GM12878 (cell line): ENCODE results near the gene UBE2D4. TPM values are rescaled to one million over a fixed set of nuclear protein-coding genes. Genes with fewer than 3 reads are reported as not detected.

ENCODE experiments used
- ATAC-seq: fragments of 200-7000 bp; cut with Tn5 transposase; 3 replicates; pipeline ENCODE4 v1.9.1; 2020; ENCODE audit warnings: mild to moderate bottlenecking, moderate library complexity
- BruUV-seq: library from RNA; stranded (reverse); fragments of 400-500 nt; replicated peaks from 2 replicates; lab custom pipeline; 2021; lab: Mats Ljungman, UMichigan
- CTCF ChIA-PET: fragments of 300-600 bp; sonication (Branson Sonifier 250); formaldehyde crosslinking; extraction: SDS; loops from one replicate; lab custom pipeline; 2021; ENCODE audit warnings: inconsistent platforms; lab: Yijun Ruan, JAX
- POLR2A ChIA-PET: fragments of 350-600 bp; formaldehyde crosslinking; extraction: SDS; loops from one replicate; lab custom pipeline; 2021; ENCODE audit warnings: inconsistent platforms; lab: Charles Lee
- RAD21 ChIA-PET: fragments of 300-600 bp; sonication (Branson Sonifier 250); formaldehyde crosslinking; loops from one replicate; lab custom pipeline; 2023; ENCODE audit warnings: antibody characterized with exemption; ENCODE audit not compliant: unreplicated experiment; lab: Charles Lee
- SMC1A ChIA-PET: fragments of 300-600 bp; sonication (Branson Sonifier 250); formaldehyde crosslinking; loops from one replicate; lab custom pipeline; 2023; ENCODE audit not compliant: unreplicated experiment, uncharacterized antibody; lab: Charles Lee
- DNase-seq: peaks from one replicate; pipeline ENCODE4 v3.0.0-alpha.2; 2011; ENCODE audit warnings: low read depth, low spot score
- FAIRE-seq: peaks from 3 replicates; lab custom pipeline; 2011; peaks lifted over from hg19 to GRCh38; lab: Jason Lieb, UNC
- H2AFZ ChIP-seq: 2 replicates; pipeline ENCODE4 v1.6.0; 2011; ENCODE audit warnings: low read depth, low read length, control low read depth; ENCODE audit not compliant: control insufficient read depth
- H3K27ac ChIP-seq: 2 replicates; pipeline ENCODE4 v1.5.1; 2011; ENCODE audit warnings: control low read depth; ENCODE audit not compliant: control insufficient read depth, insufficient read depth
- H3K27me3 ChIP-seq, 2 experiments: replicated peaks in 1 of 2; 2 replicates each; pipeline versions ENCODE4 v1.6.0 to v1.6.1; 2011; ENCODE audit warnings: low read length in 1 of 2; ENCODE audit not compliant: control insufficient read depth in 2 of 2, insufficient read depth in 2 of 2
- H3K36me3 ChIP-seq, 2 experiments: 2 replicates each; pipeline ENCODE4 v1.5.1; 2011; ENCODE audit warnings: low read length in 1 of 2; ENCODE audit not compliant: control insufficient read depth in 2 of 2, insufficient read depth in 2 of 2
- H3K4me1 ChIP-seq: 2 replicates; pipeline ENCODE4 v1.6.1; 2011; ENCODE audit warnings: mild to moderate bottlenecking, low read length, moderate library complexity, mixed read lengths; ENCODE audit not compliant: control insufficient read depth, insufficient read depth
- H3K4me2 ChIP-seq: 2 replicates; pipeline ENCODE4 v1.6.0; 2011; ENCODE audit warnings: control low read depth; ENCODE audit not compliant: control insufficient read depth, insufficient read depth
- H3K4me3 ChIP-seq: fragments of 200-600 bp; sonication (generic); 2 replicates; pipeline ENCODE4 v1.5.1; 2016
- H3K79me2 ChIP-seq: 2 replicates; pipeline ENCODE4 v1.6.0; 2011; ENCODE audit warnings: low read length; ENCODE audit not compliant: control insufficient read depth, insufficient read depth
- H3K9ac ChIP-seq: 2 replicates; pipeline ENCODE4 v1.8.0; 2011; ENCODE audit warnings: low read length, control low read depth, mixed read lengths; ENCODE audit not compliant: control insufficient read depth, insufficient read depth
- H3K9me3 ChIP-seq: replicated peaks from 3 replicates; pipeline ENCODE4 v1.5.1; 2011; ENCODE audit warnings: mild to moderate bottlenecking, low read length; ENCODE audit not compliant: control insufficient read depth, insufficient read depth
- H4K20me1 ChIP-seq: 2 replicates; pipeline ENCODE4 v1.6.0; 2011; ENCODE audit not compliant: control insufficient read depth, insufficient read depth
- CBX5 ChIP-seq: sonication (generic); IDR thresholded peaks from 2 replicates; pipeline ENCODE4 v1.6.1; 2016; ENCODE audit warnings: low read depth, moderate library complexity, mild to moderate bottlenecking, inconsistent platforms
- CHD4 ChIP-seq: fragments of 200-600 bp; sonication (generic); IDR thresholded peaks from 2 replicates; pipeline ENCODE4 v1.6.1; 2016; ENCODE audit warnings: mild to moderate bottlenecking
- IRF4 ChIP-seq: IDR thresholded peaks from 2 replicates; pipeline ENCODE4 v1.6.1; 2011; ENCODE audit warnings: low read depth, low read length
- JUNB ChIP-seq: IDR thresholded peaks from 2 replicates; pipeline ENCODE4 v1.6.1; 2016; ENCODE audit warnings: antibody characterized with exemption, mild to moderate bottlenecking
- JUND ChIP-seq: IDR thresholded peaks from 2 replicates; pipeline ENCODE4 v1.6.1; 2012; ENCODE audit warnings: low read depth, mild to moderate bottlenecking, low read length, improper control_type of control experiment, moderate library complexity
- NFYB ChIP-seq: IDR thresholded peaks from 2 replicates; pipeline ENCODE4 v1.6.1; 2011; ENCODE audit warnings: low read depth, mild to moderate bottlenecking, low read length, improper control_type of control experiment, moderate library complexity; ENCODE audit not compliant: insufficient read depth
- PML ChIP-seq: IDR thresholded peaks from 2 replicates; pipeline ENCODE4 v1.6.1; 2012; ENCODE audit warnings: low read length, inconsistent platforms
- POLR2AphosphoS2 ChIP-seq: IDR thresholded peaks from 2 replicates; pipeline ENCODE4 v1.6.1; 2011; ENCODE audit warnings: low read depth, mild to moderate bottlenecking, low read length, improper control_type of control experiment, moderate library complexity
- SIX5 ChIP-seq: IDR thresholded peaks from 2 replicates; pipeline ENCODE4 v1.6.1; 2011; ENCODE audit warnings: mild to moderate bottlenecking, low read depth, low read length, moderate library complexity; ENCODE audit not compliant: severe bottlenecking
- STAT1 ChIP-seq: fragments of 450-650 bp; conservative IDR thresholded peaks from 2 replicates; pipeline ENCODE4 v1.6.1; 2014; ENCODE audit warnings: antibody characterized with exemption, mild to moderate bottlenecking
- TARDBP ChIP-seq: IDR thresholded peaks from 2 replicates; pipeline ENCODE4 v1.6.1; 2016; ENCODE audit warnings: borderline replicate concordance
- ZNF384 ChIP-seq: IDR thresholded peaks from 2 replicates; pipeline ENCODE4 v1.6.1; 2012; ENCODE audit warnings: low read depth, mild to moderate bottlenecking, low read length, improper control_type of control experiment, borderline replicate concordance
- ZSCAN29 ChIP-seq: fragments of 450-650 bp; IDR thresholded peaks from 2 replicates; pipeline ENCODE4 v1.6.1; 2017; ENCODE audit warnings: mild to moderate bottlenecking, moderate library complexity
- WGBS: methylation state at CpG from one replicate; pipeline ENCODE4 v1.1.6; 2016; ENCODE audit warnings: low lambda C conversion rate; ENCODE audit not compliant: insufficient replicate concordance, insufficient coverage; ENCODE audit errors: missing lambda C conversion rate; 5-methylcytosine and 5-hydroxymethylcytosine counted together
- in situ Hi-C: fragments of 300-500 bp; cut with MboI; formaldehyde crosslinking; loops from 9 replicates; pipeline ENCODE4 v1.14.3; 2018; ENCODE audit warnings: mixed read lengths
- intact Hi-C: fragments of 100-400 bp; cut with micrococcal nuclease; formaldehyde crosslinking; loops from one replicate; pipeline ENCODE4 v1.14.2; 2022; ENCODE audit not compliant: unreplicated experiment
- polyA plus RNA-seq, 11 experiments: library from polyadenylated mRNA; depleted of rRNA in 4 of 11; unstranded in 6 of 11; stranded (reverse) in 5 of 11; fragments of >200 nt; fragmentation: Nextera tagmentation in 4 of 11; fragmentation: Illumina TruSeq in 1 of 11; extraction: Ambion mirVana in 4 of 11; extraction: Trizol in 1 of 11; gene quantifications; 1 replicate in 1 of 11; 2 replicates in 10 of 11; pipeline versions ENCODE4 v1.2.1 to v1.2.3, GENCODE V29; 2011 to 2016; ENCODE audit warnings: inconsistent platforms in 2 of 11, missing spikeins in 2 of 11, low read depth in 1 of 11
- total RNA-seq, 4 experiments: library from RNA; depleted of rRNA in 3 of 4; stranded (reverse); fragments of >200 nt in 3 of 4; fragmentation: Illumina TruSeq in 1 of 4; extraction: Trizol in 1 of 4; gene quantifications; 2 replicates each; pipeline versions ENCODE4 v1.2.1 to v1.2.3, GENCODE V29; 2013 to 2021
- TF ChIP-seq, protein P1 (sequence below): fragments of 450-650 bp; formaldehyde crosslinking; IDR thresholded peaks from 2 replicates; pipeline ENCODE4 v1.5.0; 2022; ENCODE audit warnings: mild to moderate bottlenecking, missing genetic modification characterization
- TF ChIP-seq, protein P2 (sequence below): fragments of 450-650 bp; IDR thresholded peaks from 2 replicates; pipeline ENCODE4 v1.6.1; 2017; ENCODE audit warnings: antibody characterized with exemption, mild to moderate bottlenecking, moderate library complexity
- TF ChIP-seq, protein P3 (sequence below): IDR thresholded peaks from 2 replicates; pipeline ENCODE4 v1.6.1; 2011; ENCODE audit warnings: low read depth, low read length, improper control_type of control experiment, borderline replicate concordance

The UBE2D4 gene
- total and polyA plus RNA-seq, 10 of the 15 experiments (the other 5 are each of a cell fraction or from before 2014, with no cell fraction given) = 3.5 to 16.6 (median 10.3) TPM

DNA sequence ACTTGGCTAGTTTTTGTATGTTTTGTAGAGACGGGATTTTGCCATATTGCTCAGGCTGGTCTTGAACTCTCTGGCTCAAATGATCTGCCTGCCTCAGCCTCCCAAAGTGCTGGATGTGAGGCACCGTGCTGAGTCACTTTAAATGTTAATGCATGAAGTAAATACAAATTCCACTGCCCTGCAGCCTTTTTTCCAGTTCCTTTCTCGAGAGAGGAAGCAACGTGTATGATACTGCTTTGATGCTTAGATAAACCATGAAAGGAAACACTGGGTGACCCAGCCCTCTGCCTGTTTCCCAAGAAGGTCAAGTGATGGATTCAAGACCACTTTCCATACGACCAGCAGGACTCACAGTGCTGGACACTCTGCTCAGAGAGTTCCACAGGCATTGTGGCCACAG, 45.6 kb upstream of the UBE2D4 start:
- H3K9ac ChIP-seq = no peak overlapping the region
- DNase-seq = no peak
- no peaks in the 10 kb centered on the region for H4K20me1 ChIP-seq
- BruUV-seq = no TSS peak
- in situ Hi-C loops (no loop called here), intact Hi-C loops (loop anchor here (2.0 kb wide), 1 partner anchor 16 kb away; no protein-coding TSS in a partner anchor)
- POLR2A ChIA-PET = no interaction called here
- SMC1A ChIA-PET = no interaction called here
- 93% methylated on average over 5 of the region's 5 CpGs for WGBS
- CTCF ChIA-PET = interaction anchor here (0.8 kb wide), 1 partner anchor 14 kb away, joined by 3 read pairs; no protein-coding TSS in a partner anchor
- FAIRE-seq = no peak
- H3K79me2 ChIP-seq = no peaks in the 10 kb centered on the region
- TF ChIP-seq SIX5 (no peak), TARDBP (no peak), JUND (no peak), IRF4 (no peak), CHD4 (no peak), PML (no peak), ZSCAN29 (no peak), STAT1 (no peak), NFYB (no peak), CBX5 (no peak), JUNB (no peak), ZNF384 (no peak), POLR2AphosphoS2 (no peak)
- TF ChIP-seq, protein P1, sequence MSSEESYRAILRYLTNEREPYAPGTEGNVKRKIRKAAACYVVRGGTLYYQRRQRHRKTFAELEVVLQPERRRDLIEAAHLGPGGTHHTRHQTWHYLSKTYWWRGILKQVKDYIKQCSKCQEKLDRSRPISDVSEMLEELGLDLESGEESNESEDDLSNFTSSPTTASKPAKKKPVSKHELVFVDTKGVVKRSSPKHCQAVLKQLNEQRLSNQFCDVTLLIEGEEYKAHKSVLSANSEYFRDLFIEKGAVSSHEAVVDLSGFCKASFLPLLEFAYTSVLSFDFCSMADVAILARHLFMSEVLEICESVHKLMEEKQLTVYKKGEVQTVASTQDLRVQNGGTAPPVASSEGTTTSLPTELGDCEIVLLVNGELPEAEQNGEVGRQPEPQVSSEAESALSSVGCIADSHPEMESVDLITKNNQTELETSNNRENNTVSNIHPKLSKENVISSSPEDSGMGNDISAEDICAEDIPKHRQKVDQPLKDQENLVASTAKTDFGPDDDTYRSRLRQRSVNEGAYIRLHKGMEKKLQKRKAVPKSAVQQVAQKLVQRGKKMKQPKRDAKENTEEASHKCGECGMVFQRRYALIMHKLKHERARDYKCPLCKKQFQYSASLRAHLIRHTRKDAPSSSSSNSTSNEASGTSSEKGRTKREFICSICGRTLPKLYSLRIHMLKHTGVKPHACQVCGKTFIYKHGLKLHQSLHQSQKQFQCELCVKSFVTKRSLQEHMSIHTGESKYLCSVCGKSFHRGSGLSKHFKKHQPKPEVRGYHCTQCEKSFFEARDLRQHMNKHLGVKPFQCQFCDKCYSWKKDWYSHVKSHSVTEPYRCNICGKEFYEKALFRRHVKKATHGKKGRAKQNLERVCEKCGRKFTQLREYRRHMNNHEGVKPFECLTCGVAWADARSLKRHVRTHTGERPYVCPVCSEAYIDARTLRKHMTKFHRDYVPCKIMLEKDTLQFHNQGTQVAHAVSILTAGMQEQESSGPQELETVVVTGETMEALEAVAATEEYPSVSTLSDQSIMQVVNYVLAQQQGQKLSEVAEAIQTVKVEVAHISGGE (CRISPR knock-in tag) = no peak
- TF ChIP-seq, protein P2, sequence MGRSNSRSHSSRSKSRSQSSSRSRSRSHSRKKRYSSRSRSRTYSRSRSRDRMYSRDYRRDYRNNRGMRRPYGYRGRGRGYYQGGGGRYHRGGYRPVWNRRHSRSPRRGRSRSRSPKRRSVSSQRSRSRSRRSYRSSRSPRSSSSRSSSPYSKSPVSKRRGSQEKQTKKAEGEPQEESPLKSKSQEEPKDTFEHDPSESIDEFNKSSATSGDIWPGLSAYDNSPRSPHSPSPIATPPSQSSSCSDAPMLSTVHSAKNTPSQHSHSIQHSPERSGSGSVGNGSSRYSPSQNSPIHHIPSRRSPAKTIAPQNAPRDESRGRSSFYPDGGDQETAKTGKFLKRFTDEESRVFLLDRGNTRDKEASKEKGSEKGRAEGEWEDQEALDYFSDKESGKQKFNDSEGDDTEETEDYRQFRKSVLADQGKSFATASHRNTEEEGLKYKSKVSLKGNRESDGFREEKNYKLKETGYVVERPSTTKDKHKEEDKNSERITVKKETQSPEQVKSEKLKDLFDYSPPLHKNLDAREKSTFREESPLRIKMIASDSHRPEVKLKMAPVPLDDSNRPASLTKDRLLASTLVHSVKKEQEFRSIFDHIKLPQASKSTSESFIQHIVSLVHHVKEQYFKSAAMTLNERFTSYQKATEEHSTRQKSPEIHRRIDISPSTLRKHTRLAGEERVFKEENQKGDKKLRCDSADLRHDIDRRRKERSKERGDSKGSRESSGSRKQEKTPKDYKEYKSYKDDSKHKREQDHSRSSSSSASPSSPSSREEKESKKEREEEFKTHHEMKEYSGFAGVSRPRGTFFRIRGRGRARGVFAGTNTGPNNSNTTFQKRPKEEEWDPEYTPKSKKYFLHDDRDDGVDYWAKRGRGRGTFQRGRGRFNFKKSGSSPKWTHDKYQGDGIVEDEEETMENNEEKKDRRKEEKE = no peak
- TF ChIP-seq, protein P3, sequence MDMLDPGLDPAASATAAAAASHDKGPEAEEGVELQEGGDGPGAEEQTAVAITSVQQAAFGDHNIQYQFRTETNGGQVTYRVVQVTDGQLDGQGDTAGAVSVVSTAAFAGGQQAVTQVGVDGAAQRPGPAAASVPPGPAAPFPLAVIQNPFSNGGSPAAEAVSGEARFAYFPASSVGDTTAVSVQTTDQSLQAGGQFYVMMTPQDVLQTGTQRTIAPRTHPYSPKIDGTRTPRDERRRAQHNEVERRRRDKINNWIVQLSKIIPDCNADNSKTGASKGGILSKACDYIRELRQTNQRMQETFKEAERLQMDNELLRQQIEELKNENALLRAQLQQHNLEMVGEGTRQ = no peak
- RAD21 ChIA-PET = no interaction called here
- H3K36me3 ChIP-seq = peaks cover 29 to 33% of the 10 kb centered on the region in 2 experiments
- no peak overlapping the region for H3K4me3 ChIP-seq
- ATAC-seq = no peak
- no peak overlapping the region for H3K27ac ChIP-seq
- H3K4me2 ChIP-seq = no peak overlapping the region
- H2AFZ ChIP-seq = no peak overlapping the region
- no peaks in the 10 kb centered on the region for H3K9me3 ChIP-seq
- H3K27me3 ChIP-seq = no peaks in the 10 kb centered on the region
- no peaks in the 10 kb centered on the region for H3K4me1 ChIP-seq
